Measurements from ENCODE around the gene WAPL.

- TF ChIP-seq EED (IDR thresholded peaks at IDR 0.05; ENCODE audit: low read depth) (no peak), NR2C1 (IDR thresholded peaks at IDR 0.05) (no peak), ATF3 (IDR thresholded peaks at IDR 0.05; ENCODE audit: borderline replicate concordance, extremely low read depth, low read depth, low read length) (no peak), BCLAF1 (IDR thresholded peaks at IDR 0.05) (no peak), JUND (IDR thresholded peaks at IDR 0.05; ENCODE audit: low read depth, low read length) (no peak), USF2 (IDR thresholded peaks at IDR 0.05; ENCODE audit: borderline replicate concordance, low read depth, low read length) (no peak), SMC3 (IDR thresholded peaks at IDR 0.05; ENCODE audit: borderline replicate concordance, low read length) (no peak), CEBPZ (IDR thresholded peaks at IDR 0.05; ENCODE audit: low read depth, low read length) (no peak), PBX3 (IDR thresholded peaks at IDR 0.05; ENCODE audit: insufficient replicate concordance, low read depth, low read length) (no peak), CTCF (IDR thresholded peaks at IDR 0.05 in 2 of 3, conservative IDR thresholded peaks at IDR 0.05 in 1 of 3; ENCODE audit: control insufficient read depth in 2 of 3, extremely low read depth in 1 of 3, insufficient read depth in 1 of 3, low read depth in 3 of 3, low read length in 3 of 3) (no peak), ZBTB33 (IDR thresholded peaks at IDR 0.05) (no peak), RCOR1 (conservative IDR thresholded peaks at IDR 0.05; ENCODE audit: low read depth, low read length) (no peak)
These were observed 31.5 kb downstream of the WAPL start for GRCh38 chr10:86489960-86490612.
